ENCODE measurements around the gene SNX8. TPM values are rescaled to one million over a fixed set of nuclear protein-coding genes. Genes with fewer than 3 reads are reported as not detected.
A peak's percentile ranks its signal among the peaks of the same experiment; 100 is the strongest.

SNX8 gene
- total RNA-seq, 1 experiment from 2014 or later, result 86.6 TPM

GRCh38 chr7:2210551-2211258, 103.5 kb downstream of the SNX8 start:
- Mint-ChIP-seq H3K27ac (ENCODE audit: unreplicated experiment) (no peak overlapping the region), H3K4me3 (ENCODE audit: unreplicated experiment) (no peak overlapping the region), H3K4me1 (ENCODE audit: low read depth, unreplicated experiment) (peaks cover under 1% of the 10 kb centered on the region), H3K9me3 (ENCODE audit: unreplicated experiment) (no peaks in the 10 kb centered on the region), H3K27me3 (ENCODE audit: insufficient read depth, unreplicated experiment) (no peaks in the 10 kb centered on the region), H3K36me3 (ENCODE audit: insufficient read depth, unreplicated experiment) (peaks cover 67% of the 10 kb centered on the region)
- intact Hi-C loops (cut with micrococcal nuclease; ENCODE audit: unreplicated experiment), result no loop called here
- Histone ChIP-seq H3K4me3 (ENCODE audit: low read depth, low read length) (no peak overlapping the region), H3K9me3 (no peaks in the 10 kb centered on the region), H3K4me1 (peaks cover under 1% of the 10 kb centered on the region; the same call in 1 of the 2 replicates), H3K27me3 (replicated peaks; ENCODE audit: control insufficient read depth, insufficient read depth, low read length) (no peaks in the 10 kb centered on the region), H3K36me3 (ENCODE audit: control insufficient read depth, insufficient read depth, low read length) (peaks cover 12% of the 10 kb centered on the region)
- no TSS peak for BruUV-seq (replicated peaks)
- DNase-seq, result no peak
- TF ChIP-seq CTCF (IDR thresholded peaks at IDR 0.05; ENCODE audit: insufficient read depth in 1 of 2, low read depth in 1 of 2, low read length in 1 of 2, severe bottlenecking in 1 of 2, unreplicated experiment in 1 of 2), result no peak
- POLR2A ChIA-PET, result no interaction called here
- CTCF ChIA-PET, result interaction anchor here (0.5 to 1.7 kb wide), 4 partner anchors 16 to 394 kb away, joined by 3 to 4 read pairs (median 4); no protein-coding TSS in a partner anchor

GRCh38 chr7:2209961-2210323, 104.3 kb downstream of the SNX8 start:
- Mint-ChIP-seq H3K9me3 (ENCODE audit: unreplicated experiment) (no peaks in the 10 kb centered on the region), H3K36me3 (ENCODE audit: insufficient read depth, unreplicated experiment) (peaks cover 69% of the 10 kb centered on the region), H3K4me3 (ENCODE audit: unreplicated experiment) (no peak overlapping the region), H3K27ac (ENCODE audit: unreplicated experiment) (no peak overlapping the region), H3K4me1 (ENCODE audit: low read depth, unreplicated experiment) (peaks cover 8% of the 10 kb centered on the region), H3K27me3 (ENCODE audit: insufficient read depth, unreplicated experiment) (no peaks in the 10 kb centered on the region)
- ChIA-PET CTCF (interaction anchor here (0.7 to 1.7 kb wide), 3 partner anchors 15 to 394 kb away, joined by 3 to 4 read pairs (median 4); no protein-coding TSS in a partner anchor), POLR2A (no interaction called here)
- no TSS peak for BruUV-seq (replicated peaks)
- Histone ChIP-seq H3K9me3 (no peaks in the 10 kb centered on the region), H3K27me3 (replicated peaks; ENCODE audit: control insufficient read depth, insufficient read depth, low read length) (no peaks in the 10 kb centered on the region), H3K4me1 (peaks cover 8% of the 10 kb centered on the region), H3K4me3 (ENCODE audit: low read depth, low read length) (no peak overlapping the region), H3K36me3 (ENCODE audit: control insufficient read depth, insufficient read depth, low read length) (peaks cover 11% of the 10 kb centered on the region)
- DNase-seq, result no peak
- TF ChIP-seq CTCF (IDR thresholded peaks at IDR 0.05; ENCODE audit: insufficient read depth in 1 of 2, low read depth in 1 of 2, low read length in 1 of 2, severe bottlenecking in 1 of 2, unreplicated experiment in 1 of 2), result no peak
- intact Hi-C loops (cut with micrococcal nuclease; ENCODE audit: unreplicated experiment), result no loop called here

- peaks cover 13% of the 10 kb centered on the region for H3K4me1 ChIP-seq
- POLR2A ChIA-PET, result no interaction called here
- Mint-ChIP-seq H3K27ac (ENCODE audit: unreplicated experiment) (no peak overlapping the region), H3K27me3 (ENCODE audit: insufficient read depth, unreplicated experiment) (no peaks in the 10 kb centered on the region), H3K9me3 (ENCODE audit: unreplicated experiment) (no peaks in the 10 kb centered on the region), H3K36me3 (ENCODE audit: insufficient read depth, unreplicated experiment) (peaks cover 65% of the 10 kb centered on the region), H3K4me1 (ENCODE audit: low read depth, unreplicated experiment) (peaks cover 9% of the 10 kb centered on the region), H3K4me3 (ENCODE audit: unreplicated experiment) (no peak overlapping the region)
- CTCF ChIA-PET, result interaction anchor here (0.7 to 1.7 kb wide), 3 partner anchors 14 to 393 kb away, joined by 3 to 4 read pairs (median 4); no protein-coding TSS in a partner anchor
- H3K9me3 ChIP-seq, result no peaks in the 10 kb centered on the region
- H3K36me3 ChIP-seq (ENCODE audit: control insufficient read depth, insufficient read depth, low read length), result peaks cover 9% of the 10 kb centered on the region
- peak; percentile 61 to 75 for TF ChIP-seq CTCF (IDR thresholded peaks at IDR 0.05; ENCODE audit: insufficient read depth in 1 of 2, low read depth in 1 of 2, low read length in 1 of 2, severe bottlenecking in 1 of 2, unreplicated experiment in 1 of 2)
- DNase-seq, result peak; percentile 59 to 72
- no peak overlapping the region for H3K4me3 ChIP-seq (ENCODE audit: low read depth, low read length)
- no TSS peak for BruUV-seq (replicated peaks)
- H3K27me3 ChIP-seq (replicated peaks; ENCODE audit: control insufficient read depth, insufficient read depth, low read length), result no peaks in the 10 kb centered on the region
- intact Hi-C loops (cut with micrococcal nuclease; ENCODE audit: unreplicated experiment), result no loop called here
Observed at GRCh38 chr7:2209146-2209960, 104.9 kb downstream of the SNX8 start.
